ENCODE measurements around the gene LOXHD1.
A peak's percentile ranks its signal among the peaks of the same experiment; 100 is the strongest.

LOXHD1 gene

GRCh38 chr18:46677611-46678010 is 20.6 kb upstream of the LOXHD1 start:
- TF ChIP-seq CTCF (IDR thresholded peaks at IDR 0.05) = peak; percentile 43
- peak overlapping the region; percentile 69 for H3K27ac ChIP-seq
- peaks cover 2% of the 10 kb centered on the region for H3K79me2 ChIP-seq
- peaks cover 41% of the 10 kb centered on the region for H3K4me1 ChIP-seq
- no peaks in the 10 kb centered on the region for H3K27me3 ChIP-seq (ENCODE audit: control insufficient read depth, insufficient read depth, low read length)
- H3K9ac ChIP-seq = no peak overlapping the region
- H3K4me3 ChIP-seq (ENCODE audit: low read depth, low read length) = no peak overlapping the region
- H3K36me3 ChIP-seq (ENCODE audit: control insufficient read depth, insufficient read depth, low read length) = no peaks in the 10 kb centered on the region
- H3K4me2 ChIP-seq (ENCODE audit: low read length) = no peak overlapping the region
- H3K9me3 ChIP-seq (ENCODE audit: control insufficient read depth, low read length) = no peaks in the 10 kb centered on the region
- no peak overlapping the region for H2AFZ ChIP-seq

DNA sequence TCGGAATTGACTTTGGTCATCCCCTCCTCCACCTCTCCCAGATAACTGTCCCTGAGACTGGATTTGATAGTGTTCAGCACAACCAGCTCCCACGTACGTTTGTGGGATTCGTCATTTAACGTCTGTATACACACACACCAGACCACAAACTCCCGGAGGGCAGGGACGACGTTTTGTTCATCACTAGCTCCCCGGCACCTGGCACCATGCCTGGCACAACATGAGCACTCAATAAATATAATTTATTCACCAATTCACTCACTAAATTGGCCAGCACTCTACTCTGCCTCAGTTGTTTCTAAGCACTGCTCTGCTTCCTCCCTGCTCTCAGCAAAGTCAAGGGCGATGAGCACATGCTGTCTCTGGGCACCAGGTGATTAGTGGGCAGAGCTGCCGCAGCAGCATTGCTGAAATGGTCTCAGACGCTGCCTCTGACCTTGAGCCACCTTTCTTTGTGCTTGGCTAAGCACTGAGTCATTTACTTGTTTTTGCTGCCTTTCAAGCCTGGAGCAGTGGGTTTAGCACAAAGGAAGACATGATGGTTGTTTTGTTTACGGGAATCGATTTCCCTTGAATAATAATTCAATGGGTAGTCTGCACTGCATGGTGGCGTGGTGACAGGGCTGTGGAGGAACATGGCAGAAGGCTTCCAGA is 19.3 kb upstream of the LOXHD1 start:
- Histone ChIP-seq H3K4me1 (peaks cover 41% of the 10 kb centered on the region), H3K9ac (no peak overlapping the region), H3K27ac (peak overlapping the region; percentile 69), H3K27me3 (ENCODE audit: control insufficient read depth, insufficient read depth, low read length) (no peaks in the 10 kb centered on the region), H3K4me3 (ENCODE audit: low read depth, low read length) (peak overlapping the region; percentile 14), H3K79me2 (no peaks in the 10 kb centered on the region), H3K36me3 (ENCODE audit: control insufficient read depth, insufficient read depth, low read length) (no peaks in the 10 kb centered on the region), H3K4me2 (ENCODE audit: low read length) (peak overlapping the region; percentile 49), H3K9me3 (ENCODE audit: control insufficient read depth, low read length) (no peaks in the 10 kb centered on the region), H2AFZ (peak overlapping the region; percentile 23)
- no peak for TF ChIP-seq CTCF (IDR thresholded peaks at IDR 0.05)

DNA sequence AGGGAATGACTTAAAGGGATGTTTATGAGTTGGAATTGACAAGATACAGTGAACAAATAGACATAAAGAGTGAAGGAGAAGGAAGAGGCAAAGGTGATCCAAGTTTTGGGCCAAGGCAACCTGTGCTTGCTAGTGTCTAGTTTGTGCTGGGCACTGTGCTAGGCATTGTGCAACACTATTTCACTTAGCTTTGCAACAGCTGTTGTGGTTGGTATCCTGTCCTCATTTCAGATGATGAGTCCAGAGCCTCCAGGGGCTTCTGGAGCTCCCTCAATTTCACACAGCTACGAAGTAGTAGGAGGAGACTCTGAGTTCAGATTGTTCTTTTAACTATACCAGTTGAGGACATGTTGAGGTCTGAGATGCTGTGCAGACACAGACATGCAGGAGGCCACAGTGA is 18.1 kb upstream of the LOXHD1 start:
- Histone ChIP-seq H3K4me2 (ENCODE audit: low read length) (no peak overlapping the region), H3K4me3 (ENCODE audit: low read depth, low read length) (no peak overlapping the region), H3K27me3 (ENCODE audit: control insufficient read depth, insufficient read depth, low read length) (no peaks in the 10 kb centered on the region), H3K9ac (no peak overlapping the region), H3K27ac (no peak overlapping the region), H3K79me2 (no peaks in the 10 kb centered on the region), H2AFZ (no peak overlapping the region), H3K9me3 (ENCODE audit: control insufficient read depth, low read length) (no peaks in the 10 kb centered on the region), H3K36me3 (ENCODE audit: control insufficient read depth, insufficient read depth, low read length) (no peaks in the 10 kb centered on the region), H3K4me1 (peaks cover 41% of the 10 kb centered on the region)
- TF ChIP-seq CTCF (IDR thresholded peaks at IDR 0.05) = no peak

DNA sequence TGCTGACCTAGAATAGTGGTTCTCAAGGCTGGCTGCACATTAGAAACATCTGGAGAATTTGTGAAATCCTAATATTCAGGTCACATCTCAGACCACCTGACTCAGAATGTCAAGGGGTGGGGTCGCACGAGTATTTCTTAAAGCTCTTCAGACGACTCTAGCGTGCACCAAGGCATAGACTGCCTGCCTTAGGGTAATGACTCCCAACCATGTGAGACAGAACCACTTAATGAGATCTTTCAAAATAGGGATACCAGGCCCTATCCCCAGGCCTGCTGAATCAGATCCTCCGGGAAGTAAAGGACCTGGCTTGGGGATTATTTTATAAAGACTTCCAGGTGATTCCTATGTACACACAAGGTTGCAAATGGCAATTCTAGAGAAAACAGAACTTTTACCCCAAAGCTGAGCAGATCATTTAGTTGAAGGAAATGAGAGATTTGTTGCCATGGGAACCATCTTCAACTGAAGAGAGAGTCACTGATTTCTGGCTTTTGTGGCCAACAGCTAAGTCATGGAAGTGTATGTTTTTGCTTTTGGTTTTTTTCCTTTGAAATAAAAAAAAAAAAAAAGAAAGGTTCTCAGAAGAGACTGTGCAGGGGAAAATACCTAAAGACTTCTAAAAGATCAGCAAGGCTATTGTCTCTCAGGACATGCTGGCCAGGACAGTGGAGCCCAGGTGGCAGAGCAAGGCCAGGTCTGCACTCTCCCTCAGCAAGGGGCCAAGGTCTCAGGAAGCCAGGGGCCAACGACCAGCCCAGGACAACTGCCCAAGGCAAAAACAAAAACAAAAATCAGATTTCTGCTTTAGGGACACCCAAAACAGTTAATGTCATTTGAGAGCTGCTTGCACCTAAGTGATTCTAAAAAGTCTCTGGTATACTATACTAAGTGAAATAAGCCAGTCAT is 15.3 kb upstream of the LOXHD1 start:
- Histone ChIP-seq H3K79me2 (no peaks in the 10 kb centered on the region), H3K27ac (no peak overlapping the region), H3K36me3 (ENCODE audit: control insufficient read depth, insufficient read depth, low read length) (no peaks in the 10 kb centered on the region), H3K27me3 (ENCODE audit: control insufficient read depth, insufficient read depth, low read length) (no peaks in the 10 kb centered on the region), H3K9me3 (ENCODE audit: control insufficient read depth, low read length) (no peaks in the 10 kb centered on the region), H3K4me1 (peaks cover 32% of the 10 kb centered on the region), H3K9ac (no peak overlapping the region), H3K4me3 (ENCODE audit: low read depth, low read length) (no peak overlapping the region), H2AFZ (no peak overlapping the region), H3K4me2 (ENCODE audit: low read length) (no peak overlapping the region)
- TF ChIP-seq CTCF (IDR thresholded peaks at IDR 0.05) = no peak
